ENCODE measurements around the gene OSBPL2.

OSBPL2 gene

GRCh38 chr20:62301773-62302340 lies 63.5 kb downstream of the OSBPL2 start (continued):
- TF ChIP-seq ZBTB17 (tag by site-specific recombination; IDR thresholded peaks at IDR 0.05) (peak; percentile 60), ZNF624 (tag by site-specific recombination; IDR thresholded peaks at IDR 0.05) (no peak), ZNF791 (tag by site-specific recombination; IDR thresholded peaks at IDR 0.05) (no peak), TSHZ1 (tag by site-specific recombination; IDR thresholded peaks at IDR 0.05; ENCODE audit: borderline replicate concordance) (no peak), ZFP41 (tag by site-specific recombination; IDR thresholded peaks at IDR 0.05; ENCODE audit: borderline replicate concordance) (no peak), HOXC10 (CRISPR knock-in tag; IDR thresholded peaks at IDR 0.05) (no peak), ZNF747 (tag by site-specific recombination; IDR thresholded peaks at IDR 0.05) (no peak), BCL6B (tag by site-specific recombination; IDR thresholded peaks at IDR 0.05) (no peak), ZNF830 (tag by site-specific recombination; IDR thresholded peaks at IDR 0.05; ENCODE audit: low read depth) (no peak), KLF8 (tag by site-specific recombination; IDR thresholded peaks at IDR 0.05) (peak; percentile 43; the same call in 1 of the 2 replicates), ZNF2 (tag by site-specific recombination; IDR thresholded peaks at IDR 0.05) (peak; percentile 78), ZNF670 (tag by site-specific recombination; IDR thresholded peaks at IDR 0.05; ENCODE audit: low read depth) (no peak), ZNF398 (tag by site-specific recombination; IDR thresholded peaks at IDR 0.05) (peak; percentile 96), ZNF513 (tag by site-specific recombination; IDR thresholded peaks at IDR 0.05) (no peak), SALL2 (tag by site-specific recombination; IDR thresholded peaks at IDR 0.05; ENCODE audit: borderline replicate concordance) (no peak), ZNF266 (tag by site-specific recombination; IDR thresholded peaks at IDR 0.05; ENCODE audit: low read depth) (no peak), ZNF19 (tag by site-specific recombination; IDR thresholded peaks at IDR 0.05; ENCODE audit: low read depth) (no peak), YY1 (tag by site-specific recombination; IDR thresholded peaks at IDR 0.05) (0 out of 2 replicates have a peak, but pooled peaks have one; percentile 25), ZNF404 (tag by site-specific recombination; IDR thresholded peaks at IDR 0.05) (no peak), BCL11A (tag by site-specific recombination; IDR thresholded peaks at IDR 0.05; ENCODE audit: low read depth) (peak; percentile 76; the same call in 1 of the 2 replicates), RBAK (tag by site-specific recombination; IDR thresholded peaks at IDR 0.05) (no peak), ZNF692 (tag by site-specific recombination; IDR thresholded peaks at IDR 0.05) (peak; percentile 62; the same call in 1 of the 2 replicates), ZNF76 (tag by site-specific recombination; IDR thresholded peaks at IDR 0.05; ENCODE audit: borderline replicate concordance, low read depth) (peak; percentile 51), ZNF211 (tag by site-specific recombination; IDR thresholded peaks at IDR 0.05; ENCODE audit: low read depth) (no peak), ZNF18 (tag by site-specific recombination; IDR thresholded peaks at IDR 0.05) (no peak), PBX3 (CRISPR knock-in tag; IDR thresholded peaks at IDR 0.05) (no peak)

All from HEK293 (cell line).